ENCODE measurements around the gene THAP4. TPM values are rescaled to one million over a fixed set of nuclear protein-coding genes. Genes with fewer than 3 reads are reported as not detected.

The THAP4 gene
- total RNA-seq (ENCODE audit: low replicate concordance) = 37.7 and 44.8 TPM in 2 replicates

GRCh38 chr2:241637018-241637794 is at the start of gene THAP4, which contains the start of gene ATG4B:
Gene THAP4 (minus strand): TSS chr2:241637158. CDS start chr2:241637017, 141 bp downstream.
Gene ATG4B (plus strand): TSS chr2:241637693. CDS start chr2:241637715, 22 bp downstream.

GRCh38 chr2:241558532-241559322 is 78.2 kb downstream of the THAP4 start, which contains the start of gene BOK:
Gene BOK (plus strand): TSS chr2:241558745. CDS start chr2:241559484, 739 bp downstream.

Other genes with a start within 250 kb of the THAP4 start
- gene STK25, start 128.6 kb downstream of the THAP4 start, total RNA-seq (ENCODE audit: low replicate concordance) = 181 and 244 TPM in 2 replicates
- 4.9 and 13.5 TPM in 2 replicates for gene BOK, start 78.4 kb downstream of the THAP4 start, total RNA-seq (ENCODE audit: low replicate concordance)
- gene ATG4B, start 535 bp upstream of the THAP4 start, total RNA-seq (ENCODE audit: low replicate concordance) = 70.1 and 97.0 TPM in 2 replicates
- 8.2 and 20.8 TPM in 2 replicates for gene DTYMK, start 49.7 kb upstream of the THAP4 start, total RNA-seq (ENCODE audit: low replicate concordance)
- 16.3 and 31.9 TPM in 2 replicates for gene ING5, start 64.9 kb upstream of the THAP4 start, total RNA-seq (ENCODE audit: low replicate concordance)
- 15.3 and 17.8 TPM in 2 replicates for gene D2HGDH, start 97.5 kb upstream of the THAP4 start, total RNA-seq (ENCODE audit: low replicate concordance)
- 0.23 TPM in 1 of 2 replicates, not detected in the other for gene GAL3ST2, start 139.7 kb upstream of the THAP4 start, total RNA-seq (ENCODE audit: low replicate concordance)
- not detected in 2 replicates for gene NEU4, start 172.0 kb upstream of the THAP4 start, total RNA-seq (ENCODE audit: low replicate concordance)
- not detected in 2 replicates for gene PDCD1, start 221.7 kb upstream of the THAP4 start, total RNA-seq (ENCODE audit: low replicate concordance)
- gene RTP5, start 232.6 kb upstream of the THAP4 start, total RNA-seq (ENCODE audit: low replicate concordance) = not detected in 2 replicates

All from smooth muscle cell of the coronary artery (primary cell).